GM23338 (cell line): ENCODE measurements around the gene TOR2A. TPM values are rescaled to one million over a fixed set of nuclear protein-coding genes. Genes with fewer than 3 reads are reported as not detected.

Experiments used
- ATAC-seq: fragments of 200-7000 bp; cut with Tn5 transposase; 3 replicates; pipeline ENCODE4 v1.9.1; 2020
- DNase-seq: peaks from one replicate; pipeline ENCODE4 v3.0.0-alpha.2; 2015; ENCODE audit warnings: low spot score
- H2AFZ ChIP-seq: fragments of 200-600 bp; sonication (generic); 2 replicates; pipeline ENCODE4 v1.8.0; 2016; ENCODE audit warnings: antibody characterized with exemption, mild to moderate bottlenecking, moderate library complexity
- H3F3A ChIP-seq: fragments of 200-600 bp; sonication (generic); replicated peaks from 2 replicates; pipeline ENCODE4 v1.8.0; 2017; ENCODE audit warnings: antibody characterized with exemption, mixed run types, low read depth
- H3K27ac ChIP-seq: fragments of 200-600 bp; sonication (generic); 2 replicates; pipeline ENCODE4 v1.6.1; 2016; ENCODE audit warnings: low read depth
- H3K27me3 ChIP-seq: fragments of 200-600 bp; sonication (generic); 2 replicates; pipeline ENCODE4 v1.8.0; 2016; ENCODE audit warnings: mild to moderate bottlenecking, mixed run types, moderate library complexity; ENCODE audit not compliant: insufficient read depth
- H3K36me3 ChIP-seq: fragments of 200-600 bp; sonication (generic); 2 replicates; pipeline ENCODE4 v1.8.0; 2016; ENCODE audit warnings: mild to moderate bottlenecking; ENCODE audit not compliant: insufficient read depth
- H3K4me1 ChIP-seq: fragments of 200-600 bp; sonication (generic); 2 replicates; pipeline ENCODE4 v1.8.0; 2016; ENCODE audit warnings: mild to moderate bottlenecking, moderate library complexity; ENCODE audit not compliant: insufficient read depth
- H3K4me2 ChIP-seq: fragments of 200-600 bp; sonication (generic); 2 replicates; pipeline ENCODE4 v1.7.1; 2017; ENCODE audit warnings: mixed run types
- H3K4me3 ChIP-seq: fragments of 200-600 bp; sonication (generic); 2 replicates; pipeline ENCODE4 v1.6.1; 2016; ENCODE audit warnings: mixed run types
- H3K79me2 ChIP-seq: fragments of 200-600 bp; sonication (generic); replicated peaks from 2 replicates; pipeline ENCODE4 v1.8.0; 2017; ENCODE audit warnings: mild to moderate bottlenecking; ENCODE audit not compliant: insufficient read depth
- H3K9me2 ChIP-seq: fragments of 200-600 bp; sonication (generic); 2 replicates; pipeline ENCODE4 v1.8.0; 2017; ENCODE audit not compliant: insufficient read depth
- H4K20me1 ChIP-seq: fragments of 200-600 bp; sonication (generic); replicated peaks from 2 replicates; pipeline ENCODE4 v1.8.0; 2017; ENCODE audit warnings: mild to moderate bottlenecking; ENCODE audit not compliant: insufficient read depth
- H3K27ac Mint-ChIP-seq: 2 replicates; pipeline ENCODE4 v1.8.0; 2020; ENCODE audit warnings: inconsistent platforms, mild to moderate bottlenecking, moderate library complexity, mixed read lengths
- H3K27me3 Mint-ChIP-seq: 3 replicates; pipeline ENCODE4 v1.8.0; 2022; ENCODE audit warnings: low read depth, mild to moderate bottlenecking, moderate library complexity, mixed read lengths, inconsistent platforms; ENCODE audit not compliant: insufficient read depth, poor library complexity
- H3K36me3 Mint-ChIP-seq: 3 replicates; pipeline ENCODE4 v1.8.0; 2021; ENCODE audit warnings: low read depth, mild to moderate bottlenecking, inconsistent platforms, moderate library complexity, mixed read lengths
- H3K4me1 Mint-ChIP-seq: 3 replicates; pipeline ENCODE4 v1.8.0; 2020; ENCODE audit warnings: mild to moderate bottlenecking, inconsistent platforms, mixed read lengths
- H3K4me3 Mint-ChIP-seq: 3 replicates; pipeline ENCODE4 v1.8.0; 2021; ENCODE audit warnings: moderate library complexity, mild to moderate bottlenecking, inconsistent platforms, mixed read lengths
- H3K9me3 Mint-ChIP-seq: 3 replicates; pipeline ENCODE4 v1.8.0; 2020; ENCODE audit warnings: moderate library complexity, mild to moderate bottlenecking, inconsistent platforms, mixed read lengths
- CTCF ChIP-seq, 2 experiments: fragments of 200-600 bp in 1 of 2; sonication (generic) in 1 of 2; conservative IDR thresholded peaks; 2 replicates each; pipeline versions ENCODE4 v1.5.1 to v1.6.1; 2016 to 2017; ENCODE audit warnings: antibody characterized with exemption in 2 of 2, low read depth in 2 of 2, mild to moderate bottlenecking in 2 of 2, moderate library complexity in 1 of 2
- ETS1 ChIP-seq: IDR thresholded peaks from 2 replicates; pipeline ENCODE4 v1.6.1; 2016; ENCODE audit warnings: antibody characterized with exemption
- EZH2 ChIP-seq: fragments of 200-600 bp; sonication (generic); IDR thresholded peaks from one replicate; pipeline ENCODE4 v1.8.0; 2017; ENCODE audit warnings: antibody characterized with exemption, mild to moderate bottlenecking, low read depth; ENCODE audit not compliant: unreplicated experiment
- EZH2phosphoT487 ChIP-seq: fragments of 200-600 bp; sonication (generic); IDR thresholded peaks from one replicate; pipeline ENCODE4 v1.8.1; 2018; ENCODE audit warnings: antibody characterized with exemption; ENCODE audit not compliant: unreplicated experiment
- NANOG ChIP-seq: IDR thresholded peaks from 2 replicates; pipeline ENCODE4 v1.6.1; 2016; ENCODE audit warnings: antibody characterized with exemption, borderline replicate concordance
- POLR2AphosphoS5 ChIP-seq: IDR thresholded peaks from 2 replicates; pipeline ENCODE4 v1.6.1; 2016; ENCODE audit warnings: antibody characterized with exemption, low read depth
- REST ChIP-seq: IDR thresholded peaks from one replicate; pipeline ENCODE4 v1.6.1; 2018; ENCODE audit warnings: antibody characterized with exemption; ENCODE audit not compliant: unreplicated experiment
- ZNF114 ChIP-seq: fragments of 250-450 bp; sonication (Bioruptor Pico); IDR thresholded peaks from 2 replicates; pipeline ENCODE4 v1.5.0; 2020; ENCODE audit warnings: mild to moderate bottlenecking, moderate library complexity
- polyA plus RNA-seq: library from polyadenylated mRNA; unstranded; fragments of >200 nt; fragmentation: Nextera tagmentation; extraction: Ambion mirVana; gene quantifications from 2 replicates; pipeline ENCODE4 v1.2.1, GENCODE V29; 2016
- total RNA-seq: library from RNA; depleted of rRNA; stranded (reverse); fragments of >200 nt; shearing (Covaris generic); gene quantifications from 2 replicates; pipeline ENCODE4 v1.2.3, GENCODE V29; 2014

The TOR2A gene
- total and polyA plus RNA-seq, 2 experiments from 2014 or later = 14.4 to 23.5 TPM

- TF ChIP-seq CTCF (conservative IDR thresholded peaks at IDR 0.05; ENCODE audit: low read depth in 2 of 2) = no peak
- no peak for TF ChIP-seq NANOG
- no peak for TF ChIP-seq EZH2
- TF ChIP-seq POLR2AphosphoS5 = no peak
Observed at GRCh38 chr9:127720865-127721227, 14.2 kb downstream of the TOR2A start (continued).

- DNase-seq (no peak), ATAC-seq (no peak)
- Histone ChIP-seq H3K79me2 (no peaks in the 10 kb centered on the region), H3K27ac (no peak overlapping the region), H2AFZ (no peak overlapping the region), H3K27me3 (no peaks in the 10 kb centered on the region), H3K4me1 (peaks cover 10% of the 10 kb centered on the region), H4K20me1 (no peaks in the 10 kb centered on the region), H3K4me2 (no peak overlapping the region), H3K9me2 (no peaks in the 10 kb centered on the region), H3F3A (0 out of 2 replicates have a peak, but pooled peaks cover 3% of the 10 kb centered on the region), H3K4me3 (no peak overlapping the region), H3K36me3 (no peaks in the 10 kb centered on the region)
- Mint-ChIP-seq H3K9me3 (no peaks in the 10 kb centered on the region), H3K4me3 (no peak overlapping the region), H3K36me3 (no peaks in the 10 kb centered on the region), H3K27me3 (peaks cover 12% of the 10 kb centered on the region), H3K27ac (no peak overlapping the region), H3K4me1 (peaks cover 19% of the 10 kb centered on the region)
- TF ChIP-seq CTCF (conservative IDR thresholded peaks at IDR 0.05; ENCODE audit: low read depth in 2 of 2) (no peak), NANOG (no peak), EZH2 (no peak), REST (no peak), POLR2AphosphoS5 (no peak), ZNF114 (no peak), EZH2phosphoT487 (no peak), ETS1 (no peak)
Observed at GRCh38 chr9:127720031-127720864, 14.8 kb downstream of the TOR2A start.
